HUES64 (cell line): Measurements from ENCODE around the gene PDE4D.

ENCODE experiments used
- H3K27ac ChIP-seq: 2 replicates; pipeline ENCODE4 v1.7.0; 2013; ENCODE audit warnings: low read depth, low read length, inconsistent platforms
- H3K27me3 ChIP-seq: 2 replicates; pipeline ENCODE4 v1.6.1; 2013; ENCODE audit warnings: mild to moderate bottlenecking, low read length; ENCODE audit not compliant: insufficient read depth
- H3K36me3 ChIP-seq: 2 replicates; pipeline ENCODE4 v1.6.1; 2013; ENCODE audit warnings: mild to moderate bottlenecking, low read length; ENCODE audit not compliant: insufficient read depth
- H3K4me1 ChIP-seq: 2 replicates; pipeline ENCODE4 v1.6.1; 2013; ENCODE audit warnings: mild to moderate bottlenecking, low read length, moderate library complexity; ENCODE audit not compliant: insufficient read depth
- H3K4me3 ChIP-seq: 2 replicates; pipeline ENCODE4 v1.5.1; 2013; ENCODE audit warnings: mild to moderate bottlenecking, low read length, moderate library complexity
- H3K9ac ChIP-seq: 2 replicates; pipeline ENCODE4 v1.6.1; 2013; ENCODE audit warnings: mild to moderate bottlenecking, low read depth, low read length
- H3K9me3 ChIP-seq: 2 replicates; pipeline ENCODE4 v1.6.1; 2013; ENCODE audit warnings: low read depth, low read length; ENCODE audit not compliant: insufficient read depth
- WGBS: fragments of 150-250, 120-280 bp; methylation state at CpG from one replicate; pipeline ENCODE4 v1.1.7; 2013; ENCODE audit warnings: missing lambda C conversion rate; 5-methylcytosine and 5-hydroxymethylcytosine counted together

PDE4D gene

GRCh38 chr5:59151162-59151889 lies 742.2 kb downstream of the PDE4D start:
- no peak overlapping the region for H3K27ac ChIP-seq
- no peaks in the 10 kb centered on the region for H3K36me3 ChIP-seq
- 90% methylated on average over 3 of the region's 3 CpGs for WGBS
- H3K4me1 ChIP-seq: no peaks in the 10 kb centered on the region; the same call in 1 of the 2 replicates
- no peak overlapping the region for H3K4me3 ChIP-seq
- H3K9ac ChIP-seq: no peak overlapping the region
- no peaks in the 10 kb centered on the region for H3K27me3 ChIP-seq
- H3K9me3 ChIP-seq: 0 out of 2 replicates have a peak, but pooled peaks cover 5% of the 10 kb centered on the region

GRCh38 chr5:59149827-59150226 lies 743.7 kb downstream of the PDE4D start:
- 87% methylated on average over 1 of the region's 1 CpG for WGBS
- Histone ChIP-seq H3K4me1 (no peaks in the 10 kb centered on the region; the same call in 1 of the 2 replicates), H3K9ac (no peak overlapping the region), H3K36me3 (no peaks in the 10 kb centered on the region), H3K27ac (no peak overlapping the region), H3K9me3 (0 out of 2 replicates have a peak, but pooled peaks cover 5% of the 10 kb centered on the region), H3K27me3 (no peaks in the 10 kb centered on the region), H3K4me3 (no peak overlapping the region)

GRCh38 chr5:59149271-59149670 lies 744.3 kb downstream of the PDE4D start:
- H3K27me3 ChIP-seq: no peaks in the 10 kb centered on the region
- H3K4me3 ChIP-seq: no peak overlapping the region
- H3K36me3 ChIP-seq: no peaks in the 10 kb centered on the region
- WGBS: 93% methylated on average over 4 of the region's 4 CpGs
- no peaks in the 10 kb centered on the region; the same call in 1 of the 2 replicates for H3K4me1 ChIP-seq
- 0 out of 2 replicates have a peak, but pooled peaks cover 5% of the 10 kb centered on the region for H3K9me3 ChIP-seq
- H3K27ac ChIP-seq: no peak overlapping the region
- no peak overlapping the region for H3K9ac ChIP-seq

GRCh38 chr5:59146729-59147128 lies 746.8 kb downstream of the PDE4D start:
- no peaks in the 10 kb centered on the region for H3K4me1 ChIP-seq
- no peak overlapping the region for H3K27ac ChIP-seq
- H3K27me3 ChIP-seq: no peaks in the 10 kb centered on the region
- H3K4me3 ChIP-seq: no peak overlapping the region
- H3K9me3 ChIP-seq: 0 out of 2 replicates have a peak, but pooled peaks cover 5% of the 10 kb centered on the region
- WGBS: 88% methylated on average over 3 of the region's 3 CpGs
- H3K9ac ChIP-seq: no peak overlapping the region
- no peaks in the 10 kb centered on the region for H3K36me3 ChIP-seq

- Histone ChIP-seq H3K27me3 (no peaks in the 10 kb centered on the region), H3K36me3 (no peaks in the 10 kb centered on the region), H3K27ac (no peak overlapping the region), H3K4me3 (no peak overlapping the region), H3K9ac (no peak overlapping the region), H3K9me3 (0 out of 2 replicates have a peak, but pooled peaks cover 5% of the 10 kb centered on the region), H3K4me1 (no peaks in the 10 kb centered on the region)
- WGBS: 75% methylated on average over 3 of the region's 3 CpGs
Measured at GRCh38 chr5:59143926-59144333, 749.6 kb downstream of the PDE4D start.

- H3K27me3 ChIP-seq: no peaks in the 10 kb centered on the region
- no peaks in the 10 kb centered on the region for H3K4me1 ChIP-seq
- no peak overlapping the region for H3K4me3 ChIP-seq
- H3K9me3 ChIP-seq: 0 out of 2 replicates have a peak, but pooled peaks cover 5% of the 10 kb centered on the region
- no peak overlapping the region for H3K9ac ChIP-seq
- H3K36me3 ChIP-seq: no peaks in the 10 kb centered on the region
- no peak overlapping the region for H3K27ac ChIP-seq
Measured at GRCh38 chr5:59142927-59143326, 750.6 kb downstream of the PDE4D start.

- H3K9ac ChIP-seq: no peak overlapping the region
- no peaks in the 10 kb centered on the region for H3K36me3 ChIP-seq
- 0 out of 2 replicates have a peak, but pooled peaks cover 5% of the 10 kb centered on the region for H3K9me3 ChIP-seq
- 96% methylated on average over 2 of the region's 2 CpGs for WGBS
- H3K27ac ChIP-seq: no peak overlapping the region
- no peaks in the 10 kb centered on the region for H3K4me1 ChIP-seq
- no peak overlapping the region for H3K4me3 ChIP-seq
- no peaks in the 10 kb centered on the region for H3K27me3 ChIP-seq
Measured at GRCh38 chr5:59142138-59142537, 751.4 kb downstream of the PDE4D start.

- 97% methylated on average over 1 of the region's 2 CpGs for WGBS
- Histone ChIP-seq H3K36me3 (no peaks in the 10 kb centered on the region), H3K9me3 (no peaks in the 10 kb centered on the region), H3K4me1 (no peaks in the 10 kb centered on the region), H3K27ac (no peak overlapping the region), H3K9ac (no peak overlapping the region), H3K27me3 (no peaks in the 10 kb centered on the region), H3K4me3 (no peak overlapping the region)
Measured at GRCh38 chr5:59140133-59140532, 753.4 kb downstream of the PDE4D start.

GRCh38 chr5:59139695-59140094 lies 753.8 kb downstream of the PDE4D start:
- no peaks in the 10 kb centered on the region for H3K9me3 ChIP-seq
- no peaks in the 10 kb centered on the region for H3K36me3 ChIP-seq
- H3K27ac ChIP-seq: no peak overlapping the region
- WGBS: 100% methylated on average over 1 of the region's 1 CpG
- H3K4me3 ChIP-seq: no peak overlapping the region
- H3K4me1 ChIP-seq: no peaks in the 10 kb centered on the region
- H3K27me3 ChIP-seq: no peaks in the 10 kb centered on the region
- no peak overlapping the region for H3K9ac ChIP-seq

- Histone ChIP-seq H3K27me3 (no peaks in the 10 kb centered on the region), H3K36me3 (no peaks in the 10 kb centered on the region), H3K9ac (no peak overlapping the region), H3K4me1 (no peaks in the 10 kb centered on the region), H3K27ac (no peak overlapping the region), H3K9me3 (no peaks in the 10 kb centered on the region), H3K4me3 (no peak overlapping the region)
- WGBS: 92% methylated on average over 1 of the region's 2 CpGs
Measured at GRCh38 chr5:59138509-59138908, 755.0 kb downstream of the PDE4D start.

GRCh38 chr5:59137846-59138245 lies 755.7 kb downstream of the PDE4D start:
- Histone ChIP-seq H3K27ac (no peak overlapping the region), H3K27me3 (no peaks in the 10 kb centered on the region), H3K4me3 (no peak overlapping the region), H3K4me1 (no peaks in the 10 kb centered on the region), H3K9me3 (no peaks in the 10 kb centered on the region), H3K9ac (no peak overlapping the region), H3K36me3 (no peaks in the 10 kb centered on the region)
- 94% methylated on average over 2 of the region's 2 CpGs for WGBS
